ENCODE data around the gene PPM1B.
"Not testable (repeated sequence)": the region's sequence is repeated elsewhere in the genome, so short reads cannot be mapped to it uniquely, and the experiment has no call there.

Gene PPM1B

GRCh38 chr2:44168681-44169154, at the start of gene PPM1B:
Gene PPM1B, plus strand, starts transcription at chr2:44168875. Its CDS starts 32,325 bp downstream, at chr2:44201200.
- DNase-seq, result peak; percentile 99

GRCh38 chr2:44119878-44120277, 48.8 kb upstream of the PPM1B start:
- no peak for DNase-seq

- peak; percentile 90 for DNase-seq
These were observed 48.2 kb upstream of the PPM1B start for GRCh38 chr2:44120428-44120827.

DNA sequence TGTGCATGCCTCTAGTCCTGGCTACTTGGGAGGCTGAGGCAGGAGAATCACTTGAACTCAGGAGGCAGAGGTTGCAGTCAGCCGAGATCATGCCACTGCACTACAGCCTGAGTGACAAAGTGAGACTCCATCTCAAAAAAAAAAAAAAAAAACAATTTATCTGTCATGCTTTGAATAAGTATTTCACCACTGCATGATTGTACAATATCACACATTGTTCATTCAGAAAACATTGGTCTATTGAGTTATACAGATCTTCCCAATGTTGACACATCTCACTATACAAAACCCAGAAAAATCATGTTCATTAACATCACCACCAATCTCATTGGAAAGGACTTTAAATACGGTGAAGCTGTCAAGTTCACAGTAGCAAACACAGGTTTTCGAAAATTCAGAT, 46.8 kb upstream of the PPM1B start:
- no peak for DNase-seq

- no peak for DNase-seq
These were observed 44.2 kb upstream of the PPM1B start for GRCh38 chr2:44124500-44124899.

- DNase-seq, result no peak
These were observed 42.4 kb upstream of the PPM1B start for GRCh38 chr2:44126106-44126797.

DNA sequence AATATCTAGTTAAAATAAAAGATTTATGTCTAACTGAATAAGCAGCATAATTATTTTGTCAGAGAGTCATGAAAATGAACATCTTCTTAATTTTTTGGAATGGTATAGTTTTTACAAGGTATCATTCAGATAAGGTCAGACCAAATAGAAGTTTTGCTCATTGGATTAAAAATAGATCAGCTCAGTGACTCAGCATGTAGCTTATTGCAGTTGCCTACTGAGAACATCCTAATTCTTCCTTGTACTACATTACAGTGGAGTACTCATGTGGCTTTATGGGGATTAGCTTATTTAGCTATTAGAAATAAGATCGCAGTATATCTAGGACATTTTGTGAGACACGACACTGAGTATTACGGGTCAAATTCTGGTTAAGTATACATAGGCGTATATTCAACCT, 38.2 kb upstream of the PPM1B start:
- no peak for DNase-seq

DNA sequence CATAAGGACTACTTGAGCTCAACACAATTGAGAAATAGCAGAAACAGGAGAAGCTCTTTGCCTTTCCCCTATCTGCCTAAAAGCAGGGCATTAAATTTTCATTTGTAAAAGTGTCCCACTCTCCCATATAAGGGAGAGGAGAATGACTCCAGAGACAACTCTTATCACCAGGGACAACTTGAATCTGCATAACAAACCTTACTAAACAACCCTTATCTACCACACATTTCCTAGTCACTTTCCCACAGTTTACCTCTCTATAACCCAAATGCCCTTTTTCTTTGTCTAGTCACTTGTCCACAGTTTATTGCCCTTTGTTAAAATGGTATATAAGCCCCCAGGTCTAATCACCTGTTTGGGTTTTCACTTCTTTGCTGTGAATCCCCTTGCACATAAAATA, 37.5 kb upstream of the PPM1B start:
- DNase-seq, result no peak

GRCh38 chr2:44133602-44134001, 35.1 kb upstream of the PPM1B start:
- DNase-seq, result not testable (repeated sequence)

- no peak for DNase-seq
These were observed 33.8 kb upstream of the PPM1B start for GRCh38 chr2:44134848-44135247.

GRCh38 chr2:44135296-44135695, 33.4 kb upstream of the PPM1B start:
- no peak for DNase-seq

- DNase-seq, result no peak
These were observed 32.9 kb upstream of the PPM1B start for GRCh38 chr2:44135771-44136170.

- DNase-seq, result no peak
These were observed 32.4 kb upstream of the PPM1B start for GRCh38 chr2:44136252-44136651.

DNA sequence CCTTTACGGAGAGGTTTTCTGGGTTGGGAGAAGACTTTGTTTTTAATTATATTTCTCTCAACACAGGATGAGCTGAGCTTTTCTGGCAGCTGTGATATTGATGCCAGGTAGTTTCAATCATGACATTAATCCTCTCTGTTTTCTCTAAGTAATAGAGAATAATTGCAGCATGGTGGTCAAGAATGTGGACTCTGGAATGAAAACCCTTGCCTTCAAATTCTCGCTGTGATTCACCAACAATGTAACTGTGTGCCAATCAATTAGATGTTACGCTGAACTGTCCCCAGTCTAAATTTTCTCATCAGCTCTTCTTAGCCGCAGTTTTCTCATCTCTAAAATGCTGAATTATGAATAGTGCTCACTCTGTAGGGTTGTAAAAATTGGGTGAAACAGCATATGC, 31.6 kb upstream of the PPM1B start:
- DNase-seq, result no peak

DNA sequence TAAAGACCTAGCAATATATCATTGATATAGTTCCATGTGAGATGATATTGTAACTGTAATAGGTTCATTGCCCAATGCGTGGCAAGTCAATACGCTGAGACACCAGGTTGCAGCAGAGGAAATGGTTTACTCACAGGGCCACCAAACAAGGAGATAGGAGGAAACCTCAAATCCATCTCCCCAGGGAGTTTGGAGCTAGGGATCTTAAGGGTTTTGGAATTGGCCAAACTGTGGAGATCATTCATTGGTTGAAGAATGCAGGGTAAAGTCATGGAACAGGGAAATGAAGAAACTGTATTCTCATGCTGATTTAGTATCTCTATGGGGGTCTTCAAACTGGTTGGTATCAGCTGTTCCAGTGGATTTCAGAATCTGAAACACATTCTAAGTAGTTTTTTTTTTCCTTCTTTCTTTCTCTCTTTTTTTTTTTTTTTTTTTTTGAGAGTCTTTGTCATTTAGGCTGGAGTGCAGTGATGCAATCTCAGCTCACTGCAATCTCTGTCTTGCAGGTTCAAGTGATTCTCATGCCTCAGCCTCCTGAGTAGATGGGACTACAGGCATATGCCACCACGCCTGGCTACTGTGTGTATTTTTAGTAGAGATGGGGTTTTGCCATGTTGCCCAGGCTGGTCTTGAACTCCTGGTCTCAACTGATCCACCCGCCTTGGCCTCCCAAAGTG, 30.7 kb upstream of the PPM1B start:
- DNase-seq, result no peak

DNA sequence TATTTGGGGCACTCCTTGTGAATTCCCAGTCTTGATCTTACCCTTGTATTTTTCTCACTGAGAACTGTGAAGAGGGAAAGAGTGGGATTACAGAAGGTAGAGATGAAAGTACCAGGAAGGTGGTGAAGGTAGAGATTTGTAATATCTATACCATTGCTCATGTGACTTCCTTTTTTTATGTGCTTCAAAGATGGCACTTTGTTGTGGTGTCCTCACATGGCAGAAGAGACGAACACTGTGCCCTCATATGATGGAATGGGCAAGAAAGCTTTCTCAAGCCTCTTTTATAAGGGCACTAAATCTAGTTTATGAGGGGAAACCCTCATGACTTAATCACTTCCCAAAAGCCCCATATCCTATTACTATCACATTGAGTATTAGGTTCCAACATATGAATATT, 28.9 kb upstream of the PPM1B start:
- DNase-seq, result no peak

DNA sequence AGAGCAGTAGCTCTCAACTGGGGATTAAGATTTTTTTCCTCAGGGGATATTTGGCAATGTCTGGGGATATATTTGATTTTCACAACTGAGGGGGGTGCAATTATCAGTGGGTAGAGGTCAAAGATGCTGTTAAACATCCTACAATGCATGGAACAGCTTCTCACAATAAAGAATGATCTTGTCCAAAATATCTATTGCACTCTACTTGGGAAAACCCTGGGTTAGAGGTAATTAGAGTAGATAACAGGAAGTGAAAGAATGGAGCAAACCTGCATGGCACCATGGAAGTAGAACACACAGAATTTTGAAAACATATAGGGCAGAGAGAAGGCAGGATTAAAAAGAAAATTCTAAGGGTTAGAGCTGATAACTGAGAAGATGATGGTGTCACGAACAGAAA, 26.4 kb upstream of the PPM1B start:
- no peak for DNase-seq

DNA sequence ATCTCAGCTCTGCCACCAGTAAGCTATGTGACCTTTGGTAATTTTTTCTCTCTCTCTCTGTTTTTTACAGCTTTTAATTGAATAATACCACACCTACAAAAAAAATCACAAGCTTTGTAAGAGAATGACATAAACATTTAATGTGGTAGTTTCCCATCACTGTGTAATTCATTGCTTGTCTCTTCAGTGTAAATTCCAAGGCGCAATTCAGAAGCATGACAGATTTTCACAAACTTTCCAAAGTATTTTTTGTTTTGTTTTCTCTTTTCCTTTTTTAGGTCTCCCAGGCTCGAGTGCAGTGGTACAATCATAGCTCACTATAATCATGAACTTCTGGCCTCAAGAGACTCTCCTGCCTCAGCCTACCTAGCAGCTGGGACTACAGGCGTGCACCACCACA, 25.0 kb upstream of the PPM1B start:
- DNase-seq, result no peak

DNA sequence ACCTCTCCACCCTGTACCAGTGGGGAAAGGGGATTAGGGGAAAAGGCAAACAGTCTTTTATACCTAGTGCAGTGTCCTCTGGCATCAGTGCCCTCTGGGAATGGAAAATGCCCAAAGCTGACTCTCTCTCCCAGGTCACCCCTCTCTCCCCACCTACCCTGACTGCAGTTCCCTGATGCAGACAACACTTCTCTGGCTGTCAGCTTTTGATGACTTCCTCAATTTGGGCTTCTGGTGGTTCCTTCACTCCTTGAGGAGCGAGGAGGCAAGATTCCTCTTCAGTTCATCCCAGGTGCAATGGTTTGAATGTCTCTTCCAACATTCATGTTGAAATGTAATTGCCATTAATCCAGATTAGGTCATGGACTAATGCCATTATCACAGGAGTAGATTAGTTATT, 19.7 kb upstream of the PPM1B start:
- DNase-seq, result no peak

DNA sequence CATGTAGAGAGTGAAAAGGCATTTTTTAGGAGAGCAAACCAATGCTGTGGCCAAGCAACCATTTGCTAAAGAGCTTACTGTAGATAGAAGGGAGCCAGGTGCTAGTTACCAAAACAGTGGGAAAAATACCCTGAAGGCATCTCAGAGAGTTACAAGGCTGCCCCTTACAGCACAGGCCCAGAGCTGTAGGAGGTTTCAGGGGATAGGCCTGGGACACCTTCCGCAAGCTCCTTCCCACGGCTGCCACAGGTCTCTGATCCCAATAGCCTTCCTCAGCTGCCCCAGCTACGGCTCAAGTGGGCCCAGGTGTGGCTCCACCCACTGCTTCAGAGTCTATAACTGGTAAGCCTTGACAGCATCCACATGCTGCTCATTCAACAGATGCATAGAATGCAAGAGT, 18.2 kb upstream of the PPM1B start:
- no peak for DNase-seq

GRCh38 chr2:44152865-44153669, 15.6 kb upstream of the PPM1B start:
- DNase-seq, result no peak

GRCh38 chr2:44155666-44156446, 12.8 kb upstream of the PPM1B start:
- no peak for DNase-seq

- DNase-seq, result no peak
These were observed 4.9 kb upstream of the PPM1B start for GRCh38 chr2:44163777-44164176.

Measured in activated CD4-positive, alpha-beta T cell treated with anti-CD3 and anti-CD28 coated beads, Interleukin-2, amount 50 U/mL, for 16 hours (primary cell).